Endodermal cell (in vitro differentiated cells): ENCODE measurements around the gene IRS1. TPM values are rescaled to one million over a fixed set of nuclear protein-coding genes. Genes with fewer than 3 reads are reported as not detected.

Experiments
- DNase-seq: peaks from one replicate; pipeline ENCODE4 v3.0.0-alpha.2; 2017
- H3K27ac ChIP-seq: 2 replicates; pipeline ENCODE4 v1.5.1; 2013; ENCODE audit warnings: mild to moderate bottlenecking, low read depth, low read length, moderate library complexity
- H3K27me3 ChIP-seq: 2 replicates; pipeline ENCODE4 v1.6.1; 2013; ENCODE audit warnings: mild to moderate bottlenecking, low read length, moderate library complexity; ENCODE audit not compliant: insufficient read depth, control insufficient read depth, poor library complexity, severe bottlenecking
- H3K36me3 ChIP-seq: 2 replicates; pipeline ENCODE4 v1.7.0; 2013; ENCODE audit warnings: mild to moderate bottlenecking, low read length, moderate library complexity; ENCODE audit not compliant: control insufficient read depth, insufficient read depth
- H3K4me1 ChIP-seq: one replicate; pipeline ENCODE4 v1.7.0; 2013; ENCODE audit warnings: low read length; ENCODE audit not compliant: control insufficient read depth, insufficient read depth
- H3K4me3 ChIP-seq: 2 replicates; pipeline ENCODE4 v1.5.1; 2013; ENCODE audit warnings: mild to moderate bottlenecking, low read length, moderate library complexity
- H3K9ac ChIP-seq: 2 replicates; pipeline ENCODE4 v1.6.1; 2013; ENCODE audit warnings: mild to moderate bottlenecking, low read length, moderate library complexity; ENCODE audit not compliant: poor library complexity, severe bottlenecking; ENCODE audit errors: extremely low read depth
- H3K9me3 ChIP-seq: 2 replicates; pipeline ENCODE4 v1.6.1; 2013; ENCODE audit warnings: mild to moderate bottlenecking, low read length, moderate library complexity; ENCODE audit not compliant: control insufficient read depth
- H3K27ac Mint-ChIP-seq: 2 replicates; pipeline ENCODE4 v1.8.0; 2020; ENCODE audit warnings: mixed read lengths
- H3K27me3 Mint-ChIP-seq: 2 replicates; pipeline ENCODE4 v1.8.0; 2021; ENCODE audit warnings: mild to moderate bottlenecking, mixed read lengths; ENCODE audit not compliant: insufficient read depth
- H3K36me3 Mint-ChIP-seq: 2 replicates; pipeline ENCODE4 v1.8.0; 2020; ENCODE audit warnings: low read depth, mixed read lengths
- H3K4me1 Mint-ChIP-seq: 2 replicates; pipeline ENCODE4 v1.8.0; 2020; ENCODE audit warnings: mixed read lengths
- H3K4me3 Mint-ChIP-seq: 2 replicates; pipeline ENCODE4 v1.8.0; 2020; ENCODE audit warnings: mild to moderate bottlenecking, moderate library complexity, mixed read lengths
- H3K9me3 Mint-ChIP-seq: 2 replicates; pipeline ENCODE4 v1.8.0; 2020; ENCODE audit warnings: mild to moderate bottlenecking, mixed read lengths
- CTCF ChIP-seq: fragments of 200-600 bp; sonication (generic); conservative IDR thresholded peaks from 2 replicates; pipeline ENCODE4 v1.5.0; 2021; ENCODE audit warnings: antibody characterized with exemption, mild to moderate bottlenecking
- WGBS, 2 experiments: methylation state at CpG; one replicate each; pipeline versions ENCODE4 v1.1.5 to v1.1.7; 2013; ENCODE audit warnings: missing lambda C conversion rate in 2 of 2, mixed read lengths in 1 of 2; ENCODE audit not compliant: insufficient coverage in 1 of 2, insufficient read length in 1 of 2; 5-methylcytosine and 5-hydroxymethylcytosine counted together
- total RNA-seq, 2 donors: library from RNA; stranded (reverse); fragmentation: NEBNext Ultra II Directional in 1 of 2; extraction: Animal tissue kit (Norgen Biotek cat#: 25700) in 1 of 2; gene quantifications; 2 replicates in 1 of 2; 3 replicates in 1 of 2; pipeline ENCODE4 v1.2.1, GENCODE V29; 2021

IRS1 gene
- total RNA-seq, 2 donors from 2014 or later = 16.2 to 16.6 TPM

GRCh38 chr2:226693521-226693920 is 106.1 kb downstream of the IRS1 start:
- no peak overlapping the region for H3K27ac Mint-ChIP-seq
- no peaks in the 10 kb centered on the region for H3K27me3 Mint-ChIP-seq
- Histone ChIP-seq H3K4me3 (no peak overlapping the region), H3K36me3 (no peaks in the 10 kb centered on the region), H3K27ac (no peak overlapping the region), H3K4me1 (no peaks in the 10 kb centered on the region), H3K27me3 (no peaks in the 10 kb centered on the region), H3K9me3 (no peaks in the 10 kb centered on the region), H3K9ac (no peak overlapping the region)
- TF ChIP-seq CTCF = no peak
- H3K4me3 Mint-ChIP-seq = no peak overlapping the region
- peaks cover 3% of the 10 kb centered on the region for H3K9me3 Mint-ChIP-seq
- DNase-seq = no peak
- H3K4me1 Mint-ChIP-seq = peaks cover 18% of the 10 kb centered on the region
- H3K36me3 Mint-ChIP-seq = no peaks in the 10 kb centered on the region
- WGBS, 2 experiments = 95 to 97% methylated on average over 3 to 4 of the region's 4 CpGs

- 94 to 100% methylated on average over 1 to 9 of the region's 9 CpGs for WGBS, 2 experiments
- Mint-ChIP-seq H3K9me3 (peaks cover 7% of the 10 kb centered on the region), H3K27ac (no peak overlapping the region), H3K4me1 (peaks cover 18% of the 10 kb centered on the region), H3K27me3 (no peaks in the 10 kb centered on the region), H3K36me3 (no peaks in the 10 kb centered on the region), H3K4me3 (no peak overlapping the region)
- H3K27me3 ChIP-seq = no peaks in the 10 kb centered on the region
- H3K9ac ChIP-seq = no peak overlapping the region
- H3K9me3 ChIP-seq = no peaks in the 10 kb centered on the region
- H3K4me1 ChIP-seq = no peaks in the 10 kb centered on the region
- no peak for TF ChIP-seq CTCF
- DNase-seq = no peak
- H3K36me3 ChIP-seq = no peaks in the 10 kb centered on the region
- H3K27ac ChIP-seq = no peak overlapping the region
- no peak overlapping the region for H3K4me3 ChIP-seq
These were observed 107.0 kb downstream of the IRS1 start for GRCh38 chr2:226692521-226693126.

GRCh38 chr2:226691255-226691654 is 108.4 kb downstream of the IRS1 start:
- 56 to 75% methylated on average over 1 to 2 of the region's 2 CpGs for WGBS, 2 experiments
- Histone ChIP-seq H3K27me3 (no peaks in the 10 kb centered on the region), H3K4me3 (no peak overlapping the region), H3K4me1 (no peaks in the 10 kb centered on the region), H3K27ac (no peak overlapping the region), H3K9ac (no peak overlapping the region), H3K36me3 (no peaks in the 10 kb centered on the region), H3K9me3 (no peaks in the 10 kb centered on the region)
- DNase-seq = peak; percentile 68
- no peaks in the 10 kb centered on the region for H3K36me3 Mint-ChIP-seq
- no peaks in the 10 kb centered on the region for H3K27me3 Mint-ChIP-seq
- no peak for TF ChIP-seq CTCF
- peaks cover 18% of the 10 kb centered on the region for H3K4me1 Mint-ChIP-seq
- peaks cover 7% of the 10 kb centered on the region for H3K9me3 Mint-ChIP-seq
- H3K4me3 Mint-ChIP-seq = no peak overlapping the region
- H3K27ac Mint-ChIP-seq = no peak overlapping the region
